GM12891 (cell line): ENCODE data around the gene DST.

Experiments
- POLR2A ChIP-seq: IDR thresholded peaks from 2 replicates; pipeline ENCODE4 v1.6.1; 2011; ENCODE audit warnings: low read depth, low read length, control low read depth
- POLR2AphosphoS5 ChIP-seq: IDR thresholded peaks from 2 replicates; pipeline ENCODE4 v1.6.1; 2011; ENCODE audit warnings: low read depth, low read length, control low read depth
- POU2F2 ChIP-seq: IDR thresholded peaks from 2 replicates; pipeline ENCODE4 v1.6.1; 2011; ENCODE audit warnings: low read depth, mild to moderate bottlenecking, control low read depth, low read length, moderate library complexity
- SPI1 ChIP-seq: IDR thresholded peaks from 2 replicates; pipeline ENCODE4 v1.6.1; 2011; ENCODE audit warnings: low read depth, low read length, control low read depth
- TAF1 ChIP-seq: IDR thresholded peaks from 2 replicates; pipeline ENCODE4 v1.6.1; 2011; ENCODE audit warnings: low read depth, low read length, control low read depth

GRCh38 chr6:56537223-56537770, 105.4 kb downstream of the DST start:
- no peak for TF ChIP-seq POLR2A
- TF ChIP-seq TAF1: no peak
- TF ChIP-seq SPI1: no peak
- TF ChIP-seq POLR2AphosphoS5: no peak
- no peak for TF ChIP-seq POU2F2
